Measurements from ENCODE around the gene EPOP.
A peak's percentile ranks its signal among the peaks of the same experiment; 100 is the strongest.

The EPOP gene

DNA sequence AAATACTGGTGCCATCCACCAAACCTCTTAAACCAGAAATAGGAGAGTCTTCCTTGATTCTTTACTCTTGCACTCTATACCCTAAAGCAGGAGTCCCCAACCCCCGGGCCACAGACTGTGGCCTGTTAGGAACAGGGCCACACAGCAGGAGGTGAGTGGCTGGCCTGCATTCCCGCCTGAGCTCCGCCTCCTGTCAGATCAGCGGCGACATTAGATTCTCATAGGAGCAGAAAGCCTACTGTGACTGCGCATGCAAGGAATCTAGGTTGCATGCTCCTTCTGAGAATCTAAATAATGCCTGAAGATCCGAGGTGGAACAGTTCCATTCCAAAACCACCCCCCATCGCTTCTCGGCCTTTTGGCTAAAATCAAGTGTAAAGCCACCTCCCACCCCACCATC lies 38.7 kb downstream of the EPOP start:
- H3K27me3 ChIP-seq (ENCODE audit: control insufficient read depth in 3 of 3, insufficient read depth in 3 of 3, low read depth in 1 of 3, low read length in 3 of 3): peaks cover 0 to 9% (median 0%) of the 10 kb centered on the region in 3 experiments
- H3K9ac ChIP-seq (ENCODE audit: low read depth, low read length, poor library complexity): no peak overlapping the region
- no peak overlapping the region for H3K4me3 ChIP-seq (ENCODE audit: low read length in 2 of 2)
- no peak overlapping the region for H2BK120ac ChIP-seq (ENCODE audit: low read depth, low read length)
- H3K9me3 ChIP-seq (replicated peaks in 1 of 2; ENCODE audit: control insufficient read depth in 2 of 2, insufficient read depth in 1 of 2, low read depth in 1 of 2, low read length in 2 of 2): no peaks in the 10 kb centered on the region
- no peak overlapping the region for H2BK5ac ChIP-seq (ENCODE audit: low read length)
- peak overlapping the region; percentile 25 for H3K4me2 ChIP-seq (ENCODE audit: insufficient read depth, low read length, poor library complexity, severe bottlenecking)
- H3K79me1 ChIP-seq (ENCODE audit: low read depth, low read length): no peaks in the 10 kb centered on the region
- H2BK12ac ChIP-seq (ENCODE audit: low read length): no peak overlapping the region
- peak overlapping the region; percentile 57 for H2AFZ ChIP-seq (ENCODE audit: low read length)
- no peak overlapping the region for H2AK5ac ChIP-seq (ENCODE audit: low read depth, low read length)
- H3K4me1 ChIP-seq (ENCODE audit: control insufficient read depth in 2 of 2, insufficient read depth in 1 of 2, low read depth in 1 of 2, low read length in 2 of 2): peaks cover 0 to 1% of the 10 kb centered on the region in 2 donors
- H3K14ac ChIP-seq (ENCODE audit: low read length): no peak overlapping the region
- no peak overlapping the region for H3K27ac ChIP-seq (replicated peaks; ENCODE audit: low read length)
- no peak overlapping the region for H2BK15ac ChIP-seq (ENCODE audit: low read length)
- H3K23ac ChIP-seq (ENCODE audit: low read depth, low read length, poor library complexity): no peak overlapping the region
- no peak overlapping the region for H3K4ac ChIP-seq (ENCODE audit: low read length)
- H4K8ac ChIP-seq (ENCODE audit: low read depth, low read length): no peak overlapping the region
- H3K36me3 ChIP-seq (replicated peaks in 1 of 2; ENCODE audit: control insufficient read depth in 2 of 2, insufficient read depth in 2 of 2, low read length in 2 of 2): no peaks in the 10 kb centered on the region
- no CpG with 5 or more reads among the region's 9 CpGs for WGBS, 2 donors (ENCODE audit: extremely low coverage in 2 of 2, insufficient read length in 2 of 2, insufficient replicate concordance in 1 of 2)
- DNase-seq (ENCODE audit: low spot score): no peak
- no peak overlapping the region for H3K18ac ChIP-seq (ENCODE audit: low read length)
- H4K91ac ChIP-seq (ENCODE audit: low read depth, low read length, poor library complexity): no peak overlapping the region

DNA sequence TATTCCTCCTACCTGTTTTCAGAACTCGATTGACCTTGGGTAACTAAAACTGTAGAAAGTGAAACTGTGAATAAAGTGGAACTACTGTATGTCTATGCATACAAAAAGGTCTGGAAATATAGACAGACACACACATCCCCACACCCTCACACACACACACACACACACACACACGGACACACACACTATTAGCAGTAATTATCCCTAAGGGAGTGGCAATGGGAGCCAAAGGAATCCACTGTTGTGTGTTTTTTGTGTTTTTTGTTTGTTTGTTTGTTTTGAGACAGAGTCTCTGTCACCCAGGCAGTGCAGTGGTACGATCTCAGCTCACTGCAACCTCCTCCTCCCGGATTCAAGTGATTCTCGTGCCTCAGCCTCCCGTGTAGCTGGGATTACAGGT lies 42.4 kb downstream of the EPOP start:
- Histone ChIP-seq H3K18ac (ENCODE audit: low read length) (no peak overlapping the region), H3K36me3 (replicated peaks in 1 of 2; ENCODE audit: control insufficient read depth in 2 of 2, insufficient read depth in 2 of 2, low read length in 2 of 2) (no peaks in the 10 kb centered on the region), H3K4me3 (ENCODE audit: low read length in 2 of 2) (no peak overlapping the region), H3K27ac (replicated peaks; ENCODE audit: low read length) (no peak overlapping the region), H4K91ac (ENCODE audit: low read depth, low read length, poor library complexity) (no peak overlapping the region), H2BK120ac (ENCODE audit: low read depth, low read length) (no peak overlapping the region), H2BK15ac (ENCODE audit: low read length) (no peak overlapping the region), H3K79me1 (ENCODE audit: low read depth, low read length) (no peaks in the 10 kb centered on the region), H3K27me3 (ENCODE audit: control insufficient read depth in 3 of 3, insufficient read depth in 3 of 3, low read depth in 1 of 3, low read length in 3 of 3) (peaks cover 0 to 3% (median 0%) of the 10 kb centered on the region in 3 experiments), H3K9ac (ENCODE audit: low read depth, low read length, poor library complexity) (no peak overlapping the region), H2AK5ac (ENCODE audit: low read depth, low read length) (no peak overlapping the region), H3K4me2 (ENCODE audit: insufficient read depth, low read length, poor library complexity, severe bottlenecking) (no peak overlapping the region), H3K9me3 (replicated peaks in 1 of 2; ENCODE audit: control insufficient read depth in 2 of 2, insufficient read depth in 1 of 2, low read depth in 1 of 2, low read length in 2 of 2) (no peaks in the 10 kb centered on the region), H2BK5ac (ENCODE audit: low read length) (no peak overlapping the region), H3K14ac (ENCODE audit: low read length) (no peak overlapping the region), H4K8ac (ENCODE audit: low read depth, low read length) (no peak overlapping the region), H3K23ac (ENCODE audit: low read depth, low read length, poor library complexity) (no peak overlapping the region), H2AFZ (ENCODE audit: low read length) (no peak overlapping the region), H2BK12ac (ENCODE audit: low read length) (no peak overlapping the region), H3K4ac (ENCODE audit: low read length) (no peak overlapping the region), H3K4me1 (ENCODE audit: control insufficient read depth in 2 of 2, insufficient read depth in 1 of 2, low read depth in 1 of 2, low read length in 2 of 2) (peaks cover 0 to 1% of the 10 kb centered on the region in 2 donors)
- no CpG with 5 or more reads among the region's 6 CpGs for WGBS, 2 donors (ENCODE audit: extremely low coverage in 2 of 2, insufficient read length in 2 of 2, insufficient replicate concordance in 1 of 2)
- no peak for DNase-seq (ENCODE audit: low spot score)

DNA sequence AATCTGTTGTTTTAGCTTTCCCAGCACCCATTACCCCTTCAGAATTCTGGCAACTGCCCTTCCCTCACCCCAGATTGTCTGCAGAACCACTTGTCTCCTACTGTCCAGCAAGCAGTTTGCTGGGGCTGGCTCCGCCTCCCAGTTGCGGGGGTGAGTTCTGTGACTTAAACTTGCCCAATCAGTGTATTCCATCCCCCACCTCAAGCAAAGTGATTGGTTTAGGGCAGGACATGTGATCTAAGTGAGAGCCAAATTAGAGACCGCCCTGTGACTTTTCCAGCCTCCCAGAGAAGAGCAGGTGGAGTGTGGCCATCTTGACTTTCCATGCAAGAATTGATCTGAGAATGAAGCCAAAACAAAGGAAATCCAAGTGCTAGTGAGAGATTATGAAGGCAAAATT lies 46.3 kb downstream of the EPOP start:
- Histone ChIP-seq H3K9me3 (replicated peaks in 1 of 2; ENCODE audit: control insufficient read depth in 2 of 2, insufficient read depth in 1 of 2, low read depth in 1 of 2, low read length in 2 of 2) (no peaks in the 10 kb centered on the region), H3K4me3 (ENCODE audit: low read length in 2 of 2) (no peak overlapping the region), H3K27ac (replicated peaks; ENCODE audit: low read length) (no peak overlapping the region), H2AFZ (ENCODE audit: low read length) (peak overlapping the region; percentile 69), H3K9ac (ENCODE audit: low read depth, low read length, poor library complexity) (no peak overlapping the region), H4K8ac (ENCODE audit: low read depth, low read length) (no peak overlapping the region), H3K79me1 (ENCODE audit: low read depth, low read length) (no peaks in the 10 kb centered on the region), H2BK15ac (ENCODE audit: low read length) (no peak overlapping the region), H2BK5ac (ENCODE audit: low read length) (no peak overlapping the region), H3K18ac (ENCODE audit: low read length) (no peak overlapping the region), H2AK5ac (ENCODE audit: low read depth, low read length) (no peak overlapping the region), H2BK12ac (ENCODE audit: low read length) (no peak overlapping the region), H3K14ac (ENCODE audit: low read length) (no peak overlapping the region), H3K4me2 (ENCODE audit: insufficient read depth, low read length, poor library complexity, severe bottlenecking) (no peak overlapping the region), H3K4me1 (ENCODE audit: control insufficient read depth in 2 of 2, insufficient read depth in 1 of 2, low read depth in 1 of 2, low read length in 2 of 2) (no peaks in the 10 kb centered on the region), H4K91ac (ENCODE audit: low read depth, low read length, poor library complexity) (no peak overlapping the region), H3K4ac (ENCODE audit: low read length) (no peak overlapping the region), H3K36me3 (replicated peaks in 1 of 2; ENCODE audit: control insufficient read depth in 2 of 2, insufficient read depth in 2 of 2, low read length in 2 of 2) (no peaks in the 10 kb centered on the region), H3K23ac (ENCODE audit: low read depth, low read length, poor library complexity) (no peak overlapping the region), H3K27me3 (ENCODE audit: control insufficient read depth in 3 of 3, insufficient read depth in 3 of 3, low read depth in 1 of 3, low read length in 3 of 3) (no peaks in the 10 kb centered on the region), H2BK120ac (ENCODE audit: low read depth, low read length) (no peak overlapping the region)
- DNase-seq (ENCODE audit: low spot score): no peak
- no CpG with 5 or more reads among the region's 3 CpGs for WGBS, 2 donors (ENCODE audit: extremely low coverage in 2 of 2, insufficient read length in 2 of 2, insufficient replicate concordance in 1 of 2)

DNA sequence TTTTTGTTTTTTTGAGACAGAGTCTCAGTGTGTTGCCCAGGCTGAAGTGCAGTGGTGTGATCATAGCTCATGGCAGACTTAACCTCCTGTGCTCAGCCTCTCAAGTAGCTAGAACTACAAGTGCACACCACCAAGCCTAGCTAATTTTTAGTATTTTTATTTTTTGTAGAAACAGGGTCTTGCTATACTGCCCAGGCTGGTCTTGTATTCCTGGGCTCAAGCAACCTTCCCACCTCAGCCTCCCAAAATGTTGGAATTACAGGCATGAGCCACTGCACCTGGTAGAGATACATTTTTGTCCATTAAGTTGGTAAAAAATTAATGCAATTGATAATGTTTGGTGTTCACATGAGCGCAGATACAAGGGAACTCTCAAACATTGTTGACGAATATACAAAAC lies 46.8 kb downstream of the EPOP start:
- H2BK5ac ChIP-seq (ENCODE audit: low read length): no peak overlapping the region
- H3K4me3 ChIP-seq (ENCODE audit: low read length in 2 of 2): no peak overlapping the region
- no peaks in the 10 kb centered on the region for H3K4me1 ChIP-seq (ENCODE audit: control insufficient read depth in 2 of 2, insufficient read depth in 1 of 2, low read depth in 1 of 2, low read length in 2 of 2)
- H2BK120ac ChIP-seq (ENCODE audit: low read depth, low read length): no peak overlapping the region
- H2BK12ac ChIP-seq (ENCODE audit: low read length): no peak overlapping the region
- H4K8ac ChIP-seq (ENCODE audit: low read depth, low read length): no peak overlapping the region
- no peaks in the 10 kb centered on the region for H3K9me3 ChIP-seq (replicated peaks in 1 of 2; ENCODE audit: control insufficient read depth in 2 of 2, insufficient read depth in 1 of 2, low read depth in 1 of 2, low read length in 2 of 2)
- H3K27me3 ChIP-seq (ENCODE audit: control insufficient read depth in 3 of 3, insufficient read depth in 3 of 3, low read depth in 1 of 3, low read length in 3 of 3): no peaks in the 10 kb centered on the region
- H3K18ac ChIP-seq (ENCODE audit: low read length): no peak overlapping the region
- H3K4ac ChIP-seq (ENCODE audit: low read length): no peak overlapping the region
- H3K36me3 ChIP-seq (replicated peaks in 1 of 2; ENCODE audit: control insufficient read depth in 2 of 2, insufficient read depth in 2 of 2, low read length in 2 of 2): no peaks in the 10 kb centered on the region
- H3K14ac ChIP-seq (ENCODE audit: low read length): no peak overlapping the region
- H2AFZ ChIP-seq (ENCODE audit: low read length): peak overlapping the region; percentile 69
- no peak for DNase-seq (ENCODE audit: low spot score)
- no peak overlapping the region for H2BK15ac ChIP-seq (ENCODE audit: low read length)
- H2AK5ac ChIP-seq (ENCODE audit: low read depth, low read length): no peak overlapping the region
- H4K91ac ChIP-seq (ENCODE audit: low read depth, low read length, poor library complexity): no peak overlapping the region
- no peaks in the 10 kb centered on the region for H3K79me1 ChIP-seq (ENCODE audit: low read depth, low read length)
- no peak overlapping the region for H3K27ac ChIP-seq (replicated peaks; ENCODE audit: low read length)
- WGBS, 2 donors (ENCODE audit: extremely low coverage in 2 of 2, insufficient read length in 2 of 2, insufficient replicate concordance in 1 of 2): no CpG with 5 or more reads among the region's 2 CpGs
- no peak overlapping the region for H3K9ac ChIP-seq (ENCODE audit: low read depth, low read length, poor library complexity)
- no peak overlapping the region for H3K4me2 ChIP-seq (ENCODE audit: insufficient read depth, low read length, poor library complexity, severe bottlenecking)
- H3K23ac ChIP-seq (ENCODE audit: low read depth, low read length, poor library complexity): no peak overlapping the region
